GM13977 (cell line): ENCODE measurements around the gene MIER1.

ENCODE experiments used
- DNase-seq: peaks from one replicate; pipeline ENCODE4 v3.0.0; 2012; ENCODE audit warnings: low spot score
- CTCF ChIP-seq: IDR thresholded peaks from 2 replicates; pipeline ENCODE4 v1.5.1; 2012; ENCODE audit warnings: mild to moderate bottlenecking, control low read depth; ENCODE audit not compliant: insufficient read depth; ENCODE audit errors: extremely low read depth, missing control alignments
- in situ Hi-C: fragments of 300-500 bp; cut with MboI; formaldehyde crosslinking; loops from one replicate; pipeline ENCODE4 v1.12.0; 2022; ENCODE audit warnings: low sequenced_read_pairs, low pct_unique_long_range_greater_than_20kb, mixed read lengths, inconsistent platforms; ENCODE audit not compliant: unreplicated experiment

MIER1 gene

GRCh38 chr1:66993076-66993475, 68.3 kb downstream of the MIER1 start:
- TF ChIP-seq CTCF, result no peak
- in situ Hi-C loops, result no loop called here
- no peak for DNase-seq

DNA sequence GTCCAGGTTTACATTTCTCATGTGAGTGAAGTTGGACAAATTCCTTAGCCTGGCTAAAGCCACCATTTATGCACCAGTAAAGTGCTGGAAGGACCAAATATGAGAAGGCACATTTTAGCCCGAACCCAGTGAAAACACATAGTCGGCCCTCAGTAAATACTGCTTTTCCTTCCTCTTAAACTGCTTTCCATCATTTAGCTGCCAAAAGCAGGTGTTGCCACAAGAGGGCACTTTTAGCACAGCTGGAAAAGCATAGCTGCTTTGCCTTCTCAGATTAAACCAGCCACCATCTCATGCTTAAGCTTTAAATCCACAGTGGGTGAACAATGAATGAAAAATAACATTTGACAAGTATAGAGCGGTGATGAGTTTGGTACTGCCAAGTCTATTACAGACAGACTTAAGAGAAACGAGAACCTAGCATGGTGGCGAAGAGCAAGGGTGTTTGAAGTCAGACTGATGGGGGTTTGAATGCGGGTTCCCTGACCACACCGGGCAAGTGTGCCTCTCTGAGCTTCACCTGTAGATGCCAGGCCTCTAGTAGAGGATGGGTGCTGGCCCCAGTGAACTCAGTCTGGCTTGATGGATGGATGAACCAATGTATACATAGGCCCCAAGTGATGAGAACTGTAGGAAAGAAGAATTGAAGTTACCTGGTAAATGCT, 71.4 kb downstream of the MIER1 start:
- TF ChIP-seq CTCF, result peak; percentile 85
- in situ Hi-C loops, result no loop called here
- peak; percentile 46 for DNase-seq

GRCh38 chr1:66998972-66999371, 74.2 kb downstream of the MIER1 start:
- no peak for DNase-seq
- in situ Hi-C loops, result no loop called here
- no peak for TF ChIP-seq CTCF

- in situ Hi-C loops, result loop anchor here (25.0 kb wide), 1 partner anchor 512 kb away; no protein-coding TSS in a partner anchor
Observed at GRCh38 chr1:66999640-67000400, 75.0 kb downstream of the MIER1 start.

DNA sequence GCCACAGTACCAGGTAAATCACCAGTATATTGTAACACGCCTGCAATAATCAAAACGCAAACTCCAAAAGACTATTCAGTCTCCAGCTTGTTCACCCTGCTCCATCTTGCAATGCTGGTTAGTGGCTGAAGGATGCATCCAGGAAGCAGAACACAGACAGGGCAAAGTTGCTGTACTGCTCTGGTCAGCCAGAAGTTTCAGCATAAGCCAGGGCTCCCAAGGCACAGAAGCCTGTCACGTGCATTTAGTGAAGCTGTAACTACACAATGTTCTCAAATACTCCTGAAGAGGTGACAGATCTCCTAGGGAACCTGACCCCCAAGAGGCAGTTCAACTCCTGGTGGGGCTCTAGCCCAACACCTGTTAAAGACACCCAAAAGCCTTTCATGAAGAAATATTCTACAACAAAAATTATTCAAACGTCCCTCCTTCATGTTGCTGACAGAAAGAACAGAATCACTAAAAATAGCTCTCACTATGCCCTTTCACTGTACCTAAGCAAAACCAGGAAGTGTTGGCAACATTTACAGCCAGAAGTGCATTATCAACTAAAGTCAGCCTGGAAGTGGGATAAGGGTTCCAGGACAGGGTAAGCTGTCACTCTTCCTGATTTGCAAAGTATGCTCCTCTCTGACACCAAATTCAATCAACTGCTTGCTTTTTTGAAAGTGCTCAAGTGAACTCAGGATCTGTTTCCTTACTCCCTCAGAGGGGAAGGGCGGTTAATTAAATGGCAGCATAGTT, 77.1 kb downstream of the MIER1 start:
- no peak for TF ChIP-seq CTCF
- in situ Hi-C loops, result loop anchor here (25.0 kb wide), 1 partner anchor 510 kb away; no protein-coding TSS in a partner anchor
- DNase-seq, result no peak

More at GRCh38 chr1:66999640-67000400, 75.0 kb downstream of the MIER1 start:
- DNase-seq, result no peak
- TF ChIP-seq CTCF, result no peak

DNA sequence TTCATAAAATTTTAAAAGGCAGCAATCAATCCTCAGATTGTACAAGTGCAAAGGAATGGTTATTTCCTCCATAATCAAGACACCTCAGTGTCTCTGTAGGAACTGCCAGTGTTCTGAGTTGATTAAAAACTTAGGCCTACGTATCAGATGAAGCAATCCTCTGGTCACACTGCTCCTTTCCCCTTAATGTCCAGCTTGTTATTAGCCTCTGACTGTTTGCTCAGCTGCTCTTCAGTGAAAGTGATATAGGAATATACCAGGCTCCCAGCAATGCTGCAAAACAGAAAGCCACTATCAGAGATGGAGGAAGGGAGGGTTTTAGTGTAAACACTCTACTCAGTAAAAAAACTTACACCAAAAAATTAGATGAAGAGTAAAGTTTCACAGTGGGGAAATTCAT, 79.4 kb downstream of the MIER1 start:
- in situ Hi-C loops, result loop anchor here (25.0 kb wide), 1 partner anchor 508 kb away; no protein-coding TSS in a partner anchor
- DNase-seq, result no peak
- TF ChIP-seq CTCF, result no peak
